GM12892 (cell line): Measurements from ENCODE around the gene CDK1.

Source experiments
- POLR2A ChIP-seq: IDR thresholded peaks from 2 replicates; pipeline ENCODE4 v1.6.1; 2011; ENCODE audit warnings: low read depth, low read length, control low read depth
- POLR2AphosphoS5 ChIP-seq: IDR thresholded peaks from 2 replicates; pipeline ENCODE4 v1.6.1; 2011; ENCODE audit warnings: low read depth, low read length, control low read depth

GRCh38 chr10:60762554-60762953 is 15.7 kb upstream of the CDK1 start:
- TF ChIP-seq POLR2A (no peak), POLR2AphosphoS5 (no peak)
